Measurements from ENCODE around the gene CEMIP.

The CEMIP gene

GRCh38 chr15:80929689-80930088, 150.5 kb downstream of the CEMIP start:
- no peak for DNase-seq (ENCODE audit: low read depth)

DNA sequence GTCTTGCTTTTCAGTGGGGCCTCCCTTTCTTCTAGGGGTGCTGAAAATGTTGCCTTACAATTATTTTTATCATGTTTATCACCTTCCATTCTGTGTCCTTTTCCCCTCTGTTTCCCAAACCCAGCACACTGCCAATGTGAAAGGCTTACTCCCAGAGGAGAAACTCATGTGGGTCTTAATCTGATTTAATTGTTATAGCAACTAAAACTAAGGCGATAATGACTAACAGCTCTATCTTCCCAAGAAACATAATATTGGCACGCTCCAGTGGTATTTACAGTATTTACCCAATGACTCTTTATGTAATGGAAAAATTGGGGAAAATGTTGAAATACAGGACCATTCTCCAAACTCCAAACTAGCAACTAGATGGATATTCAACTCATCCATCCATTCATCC, 152.0 kb downstream of the CEMIP start:
- DNase-seq (ENCODE audit: low read depth), result no peak

DNA sequence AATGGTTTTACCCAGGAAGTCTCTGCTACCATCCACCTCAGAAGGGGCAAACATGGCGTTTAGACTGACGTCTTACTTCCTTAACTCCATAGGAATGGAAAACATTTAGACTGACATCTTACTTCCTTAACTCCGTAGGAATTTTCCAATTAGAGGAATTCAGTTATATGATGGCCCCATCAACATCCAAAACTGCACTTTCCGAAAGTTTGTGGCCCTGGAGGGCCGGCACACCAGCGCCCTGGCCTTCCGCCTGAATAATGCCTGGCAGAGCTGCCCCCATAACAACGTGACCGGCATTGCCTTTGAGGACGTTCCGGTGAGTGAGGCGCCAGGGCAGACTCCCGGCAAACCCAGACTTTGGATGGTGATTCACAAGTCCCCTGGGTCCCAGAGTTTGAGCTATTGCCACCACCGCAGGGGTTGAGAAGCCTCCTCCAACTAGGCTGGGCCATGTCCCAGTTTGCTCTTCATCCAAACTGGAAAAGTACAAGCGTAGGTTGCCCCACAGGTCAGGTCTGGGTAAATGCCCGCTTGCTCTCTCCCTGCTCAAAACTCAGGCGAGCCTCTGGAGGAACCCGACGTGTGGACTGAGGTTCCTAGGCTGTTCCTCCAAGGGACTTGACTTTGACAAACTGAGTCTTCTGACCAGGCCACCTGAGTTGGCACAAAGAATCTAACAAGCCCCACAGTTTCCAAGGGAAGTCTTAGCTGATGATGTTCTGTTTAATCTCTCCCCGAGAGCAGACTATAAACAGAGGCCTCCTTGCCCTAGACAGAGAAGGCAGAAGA, 152.7 kb downstream of the CEMIP start:
- DNase-seq (ENCODE audit: low read depth), result no peak

GRCh38 chr15:80932513-80932815, 153.3 kb downstream of the CEMIP start:
- no peak for DNase-seq (ENCODE audit: low read depth)

DNA sequence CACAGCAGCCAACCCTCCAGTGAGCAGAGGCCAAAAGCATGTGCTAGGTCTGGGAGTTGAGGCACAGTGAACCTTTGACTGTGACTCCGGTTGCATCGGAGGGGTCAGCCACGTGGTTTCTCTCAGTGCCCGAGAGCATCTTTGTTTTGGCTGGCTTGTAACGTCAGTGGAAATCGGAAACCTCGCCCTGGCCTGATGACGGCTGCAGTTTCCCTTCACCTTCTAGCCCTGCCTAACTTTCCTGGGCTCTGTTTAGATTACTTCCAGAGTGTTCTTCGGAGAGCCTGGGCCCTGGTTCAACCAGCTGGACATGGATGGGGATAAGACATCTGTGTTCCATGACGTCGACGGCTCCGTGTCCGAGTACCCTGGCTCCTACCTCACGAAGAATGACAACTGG, 153.8 kb downstream of the CEMIP start:
- no peak for DNase-seq (ENCODE audit: low read depth)

- no peak for DNase-seq (ENCODE audit: low read depth)
Measured at GRCh38 chr15:80934761-80935221, 155.6 kb downstream of the CEMIP start.

- no peak for DNase-seq (ENCODE audit: low read depth)
Measured at GRCh38 chr15:80936288-80937078, 157.3 kb downstream of the CEMIP start.

- DNase-seq (ENCODE audit: low read depth), result no peak
Measured at GRCh38 chr15:80937718-80938117, 158.5 kb downstream of the CEMIP start.

- DNase-seq (ENCODE audit: low read depth), result no peak
Measured at GRCh38 chr15:80939216-80939615, 160.0 kb downstream of the CEMIP start.

- DNase-seq (ENCODE audit: low read depth), result no peak
Measured at GRCh38 chr15:80940331-80940730, 161.2 kb downstream of the CEMIP start.

DNA sequence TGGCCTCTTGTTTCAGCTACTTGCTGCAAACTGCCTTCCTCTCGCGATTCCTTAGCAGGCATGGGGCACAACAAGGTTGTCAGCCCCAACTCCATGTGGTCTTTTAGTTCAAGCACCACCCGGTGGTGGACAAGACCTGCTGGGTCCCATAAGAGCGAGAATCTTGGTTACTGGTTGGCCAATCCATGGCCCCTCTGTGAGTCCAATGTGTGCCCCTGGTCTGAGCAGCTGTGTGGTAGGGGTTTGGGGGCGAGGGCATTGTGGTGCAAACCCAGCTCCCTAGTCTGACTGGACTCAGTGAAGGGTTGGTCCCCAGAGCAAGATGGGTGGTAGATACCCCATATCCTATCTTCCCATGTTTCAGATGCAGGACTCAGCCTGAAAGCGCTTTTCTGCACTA, 161.7 kb downstream of the CEMIP start:
- no peak for DNase-seq (ENCODE audit: low read depth)

DNA sequence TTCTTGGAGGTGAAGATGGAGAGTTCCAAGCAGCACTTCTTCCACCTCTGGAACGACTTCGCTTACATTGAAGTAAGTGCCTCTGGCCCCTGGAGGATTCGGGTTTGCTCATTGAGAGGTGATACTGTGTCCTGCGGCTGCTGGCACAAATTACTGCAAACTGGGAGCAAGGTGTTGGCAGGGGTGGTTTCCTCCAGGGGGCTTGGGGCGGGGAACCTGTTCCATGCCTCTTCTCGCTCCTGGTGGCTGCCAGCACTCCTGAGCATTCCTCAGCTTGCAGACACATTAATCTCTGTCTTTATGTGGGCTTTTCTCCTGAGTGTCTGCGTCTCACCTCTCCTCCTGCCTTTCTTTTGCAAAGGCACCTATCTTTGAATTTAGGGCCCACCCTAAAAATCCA, 163.1 kb downstream of the CEMIP start:
- DNase-seq (ENCODE audit: low read depth), result no peak

- DNase-seq (ENCODE audit: low read depth), result no peak
Measured at GRCh38 chr15:80942746-80943565, 163.8 kb downstream of the CEMIP start.

GRCh38 chr15:80944818-80945217, 165.6 kb downstream of the CEMIP start:
- DNase-seq (ENCODE audit: low read depth), result no peak

GRCh38 chr15:80945605-80946004, 166.4 kb downstream of the CEMIP start:
- DNase-seq (ENCODE audit: low read depth), result no peak

- DNase-seq (ENCODE audit: low read depth), result no peak
Measured at GRCh38 chr15:80946576-80946975, 167.4 kb downstream of the CEMIP start.

GRCh38 chr15:80948651-80949292, 169.6 kb downstream of the CEMIP start:
- no peak for DNase-seq (ENCODE audit: low read depth)

DNA sequence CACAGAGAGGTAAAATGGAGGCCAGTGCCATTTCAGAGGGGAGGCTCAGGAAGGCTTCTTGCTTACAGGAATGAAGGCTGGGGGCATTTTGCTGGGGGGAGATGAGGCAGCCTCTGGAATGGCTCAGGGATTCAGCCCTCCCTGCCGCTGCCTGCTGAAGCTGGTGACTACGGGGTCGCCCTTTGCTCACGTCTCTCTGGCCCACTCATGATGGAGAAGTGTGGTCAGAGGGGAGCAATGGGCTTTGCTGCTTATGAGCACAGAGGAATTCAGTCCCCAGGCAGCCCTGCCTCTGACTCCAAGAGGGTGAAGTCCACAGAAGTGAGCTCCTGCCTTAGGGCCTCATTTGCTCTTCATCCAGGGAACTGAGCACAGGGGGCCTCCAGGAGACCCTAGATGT, 170.6 kb downstream of the CEMIP start:
- DNase-seq (ENCODE audit: low read depth), result no peak

GRCh38 chr15:80950291-80951078, 171.3 kb downstream of the CEMIP start:
- no peak for DNase-seq (ENCODE audit: low read depth)

DNA sequence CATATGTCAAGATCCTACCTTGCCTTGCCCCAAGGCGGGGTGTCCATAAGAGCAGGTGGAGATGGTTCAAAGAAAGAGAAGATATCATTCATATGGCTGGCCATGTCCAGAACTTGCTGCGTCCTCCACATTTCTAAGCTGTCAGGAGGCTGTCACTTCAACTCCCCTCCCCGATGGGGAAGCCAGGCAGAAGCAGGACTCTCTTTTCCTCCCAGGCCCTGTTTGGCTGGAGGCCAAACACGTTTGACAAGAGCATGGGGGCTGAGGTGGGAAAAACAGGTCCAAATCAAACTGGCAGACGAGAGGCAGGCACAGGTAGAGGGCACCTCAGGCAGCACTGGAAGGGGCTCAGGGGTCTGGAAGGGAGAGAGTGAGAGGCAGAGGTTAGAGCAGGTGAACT, 172.8 kb downstream of the CEMIP start:
- DNase-seq (ENCODE audit: low read depth), result no peak
